Heart left ventricle (tissue), 13 donors: ENCODE results near the gene SPNS2.

Experiments
- POLR2A ChIP-seq, 2 donors: fragments of 450-650 bp; IDR thresholded peaks; one replicate each; pipeline ENCODE4 v1.6.1; 2017; ENCODE audit warnings: antibody characterized with exemption in 2 of 2, mild to moderate bottlenecking in 2 of 2, moderate library complexity in 2 of 2
- TF ChIP-seq, protein P1 (sequence below), 12 donors: fragments of 200-600 bp; sonication (generic) in 4 of 12; IDR thresholded peaks; one replicate each; pipeline versions ENCODE4 v1.5.0 to v1.8.0; 2018 to 2022; ENCODE audit warnings: antibody characterized with exemption in 12 of 12, mild to moderate bottlenecking in 5 of 12
- donor health status: ischemic (EF 13 %, LVEDD 7.1; RV severe dilation, severe dysfunction).
- donor health status: DM: no; HTN: yes; CAD: no.
- donor health status: DM: no; HTN: no; CAD: no.
- donor health status: ischemic (EF 25% LVEDD 6.9; RV normal size, moderate dysfunction).
- donor health status: ischemic (EF 25% LVEDD 5.7; RV mildly dilated, moderate dysfunction).
- donor health status: ischemic (EF 35%, LVEDD 5.7; RV mildly dilated, moderate dysfunction).
- donor health status: nonischemic (EF 11% LVEDD 7.7; RV severe dilation, severe dysfunction).
- donor health status: DM: yes; HTN: yes; CAD: no.
- donor health status: PGD.
- donor health status: ischemic (EF 29% LVEDD 5.4; RV normal size, mild dysfunction).
- donor health status: nonischemic (EF 23%, LVEDD 6.1; RV moderate dilation, normal function).

DNA sequence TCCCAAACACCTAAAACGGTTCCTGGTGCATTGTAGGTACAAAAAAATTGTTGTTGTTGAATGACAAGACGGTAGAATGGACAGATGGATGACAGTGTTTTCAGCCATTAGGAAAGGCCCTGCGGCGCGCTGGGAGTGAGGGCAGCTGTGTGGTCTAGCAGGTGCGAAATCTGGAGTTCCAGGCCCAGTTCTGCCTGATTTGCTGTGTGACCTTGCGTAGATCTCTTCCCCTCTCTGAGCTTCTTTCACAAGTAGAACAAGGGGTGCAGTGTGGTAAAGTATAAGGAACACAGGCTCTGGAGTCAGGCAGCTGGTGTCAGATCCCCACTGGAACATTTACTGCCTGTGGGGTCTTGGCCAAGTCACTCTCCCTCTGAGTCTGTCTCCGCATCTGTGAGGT, 25.3 kb downstream of the SPNS2 start:
- TF ChIP-seq, protein P1, sequence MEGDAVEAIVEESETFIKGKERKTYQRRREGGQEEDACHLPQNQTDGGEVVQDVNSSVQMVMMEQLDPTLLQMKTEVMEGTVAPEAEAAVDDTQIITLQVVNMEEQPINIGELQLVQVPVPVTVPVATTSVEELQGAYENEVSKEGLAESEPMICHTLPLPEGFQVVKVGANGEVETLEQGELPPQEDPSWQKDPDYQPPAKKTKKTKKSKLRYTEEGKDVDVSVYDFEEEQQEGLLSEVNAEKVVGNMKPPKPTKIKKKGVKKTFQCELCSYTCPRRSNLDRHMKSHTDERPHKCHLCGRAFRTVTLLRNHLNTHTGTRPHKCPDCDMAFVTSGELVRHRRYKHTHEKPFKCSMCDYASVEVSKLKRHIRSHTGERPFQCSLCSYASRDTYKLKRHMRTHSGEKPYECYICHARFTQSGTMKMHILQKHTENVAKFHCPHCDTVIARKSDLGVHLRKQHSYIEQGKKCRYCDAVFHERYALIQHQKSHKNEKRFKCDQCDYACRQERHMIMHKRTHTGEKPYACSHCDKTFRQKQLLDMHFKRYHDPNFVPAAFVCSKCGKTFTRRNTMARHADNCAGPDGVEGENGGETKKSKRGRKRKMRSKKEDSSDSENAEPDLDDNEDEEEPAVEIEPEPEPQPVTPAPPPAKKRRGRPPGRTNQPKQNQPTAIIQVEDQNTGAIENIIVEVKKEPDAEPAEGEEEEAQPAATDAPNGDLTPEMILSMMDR (IDR thresholded peaks at IDR 0.05) = no peak
- no peak for TF ChIP-seq POLR2A (IDR thresholded peaks at IDR 0.05)
